Measurements from ENCODE around the gene NEO1. TPM values are rescaled to one million over a fixed set of nuclear protein-coding genes. Genes with fewer than 3 reads are reported as not detected.

Gene NEO1
- total and polyA plus RNA-seq, 11 donors: 4.4 to 31.5 (median 11.9) TPM

DNA sequence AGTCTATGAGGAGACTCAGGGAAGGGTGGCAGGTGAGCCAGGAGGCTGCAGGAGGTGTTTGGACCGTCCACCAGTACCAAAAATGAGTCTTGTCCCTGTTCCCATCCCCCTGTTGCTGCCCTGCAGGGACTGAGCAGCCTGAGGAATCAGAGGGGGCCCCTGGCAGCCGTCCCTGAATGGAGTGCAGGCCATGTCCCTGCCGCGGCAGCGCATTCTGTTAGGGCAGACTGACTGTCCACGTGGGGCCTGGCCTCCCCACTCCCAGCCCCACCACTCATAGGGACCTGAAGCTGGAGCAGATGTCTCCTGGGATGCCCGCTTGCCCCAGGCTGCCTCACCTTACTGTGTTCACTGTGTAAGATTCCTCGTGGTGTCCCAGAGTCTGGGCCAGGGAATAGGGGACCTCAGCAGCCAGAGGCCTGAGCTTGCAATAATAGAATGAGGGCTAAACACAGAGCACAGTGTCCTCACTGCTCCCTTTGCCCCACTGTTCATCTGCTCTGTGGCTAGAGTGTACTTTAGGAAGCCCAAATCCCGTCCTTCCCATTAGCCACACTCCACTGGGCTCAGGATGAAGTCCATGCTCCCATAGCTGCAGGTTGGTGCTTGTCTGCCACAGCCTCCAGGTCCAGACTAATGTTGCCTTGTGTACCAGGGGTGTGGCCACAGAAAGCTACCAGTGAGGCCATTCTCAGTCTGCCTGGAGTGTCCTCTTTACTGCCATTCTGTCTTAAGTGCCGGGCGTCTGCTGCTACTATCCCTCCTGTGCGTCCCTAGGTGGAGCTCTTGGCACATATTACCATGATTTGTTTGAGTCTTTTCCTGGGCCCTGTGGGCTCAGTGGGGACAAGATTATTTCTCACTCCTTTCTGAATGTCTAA lies 253.3 kb downstream of the NEO1 start:
- peaks cover 0 to 35% (median 23%) of the 10 kb centered on the region in 9 donors for H3K36me3 ChIP-seq
- no peak overlapping the region for H3K27ac ChIP-seq
- TF ChIP-seq, protein P1, sequence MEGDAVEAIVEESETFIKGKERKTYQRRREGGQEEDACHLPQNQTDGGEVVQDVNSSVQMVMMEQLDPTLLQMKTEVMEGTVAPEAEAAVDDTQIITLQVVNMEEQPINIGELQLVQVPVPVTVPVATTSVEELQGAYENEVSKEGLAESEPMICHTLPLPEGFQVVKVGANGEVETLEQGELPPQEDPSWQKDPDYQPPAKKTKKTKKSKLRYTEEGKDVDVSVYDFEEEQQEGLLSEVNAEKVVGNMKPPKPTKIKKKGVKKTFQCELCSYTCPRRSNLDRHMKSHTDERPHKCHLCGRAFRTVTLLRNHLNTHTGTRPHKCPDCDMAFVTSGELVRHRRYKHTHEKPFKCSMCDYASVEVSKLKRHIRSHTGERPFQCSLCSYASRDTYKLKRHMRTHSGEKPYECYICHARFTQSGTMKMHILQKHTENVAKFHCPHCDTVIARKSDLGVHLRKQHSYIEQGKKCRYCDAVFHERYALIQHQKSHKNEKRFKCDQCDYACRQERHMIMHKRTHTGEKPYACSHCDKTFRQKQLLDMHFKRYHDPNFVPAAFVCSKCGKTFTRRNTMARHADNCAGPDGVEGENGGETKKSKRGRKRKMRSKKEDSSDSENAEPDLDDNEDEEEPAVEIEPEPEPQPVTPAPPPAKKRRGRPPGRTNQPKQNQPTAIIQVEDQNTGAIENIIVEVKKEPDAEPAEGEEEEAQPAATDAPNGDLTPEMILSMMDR (IDR thresholded peaks at IDR 0.05): peak; percentile 24 to 64 (median 58)
- TF ChIP-seq POLR2A (IDR thresholded peaks at IDR 0.05): no peak
- DNase-seq (peak in 4 of 5 donors; percentile 39 to 53 (median 48)), ATAC-seq (peak; percentile 72 to 93 (median 86))
- intact Hi-C loops (cut with DNase I): loop anchor here in 9 of 10 donors (1.0 to 10.0 kb wide), 14 partner anchors 82 to 399 kb away; partner anchors contain the start of gene NPTN (in 2 of the 9)
- WGBS, 4 donors: 67 to 77% (median 75%) methylated on average over 9 to 12 of the region's 12 CpGs
- H3K4me1 ChIP-seq: peaks cover 0 to 20% (median 0%) of the 10 kb centered on the region in 12 donors
- H3K4me3 ChIP-seq: no peak overlapping the region
- no peaks in the 10 kb centered on the region for H3K9me3 ChIP-seq
- H3K27me3 ChIP-seq: no peaks in the 10 kb centered on the region

DNA sequence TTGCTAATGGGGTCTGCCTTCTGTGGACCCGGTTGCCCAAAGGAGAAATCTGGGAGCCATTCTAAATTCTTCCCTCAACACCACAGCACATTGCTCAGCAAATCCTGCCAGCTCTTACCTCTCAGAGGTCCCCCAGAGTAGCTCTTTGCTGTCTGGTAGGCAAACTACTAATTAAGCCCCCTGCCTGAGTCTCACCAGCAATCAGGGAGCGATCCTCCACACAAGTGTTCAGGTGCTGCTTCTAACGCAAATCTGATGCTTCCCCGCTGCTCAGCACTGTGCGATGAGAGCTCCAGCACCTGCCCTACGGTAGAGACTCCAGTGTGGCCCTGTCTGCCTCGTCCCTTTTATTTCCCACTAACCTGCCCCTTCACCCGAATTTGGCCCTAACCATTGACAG lies 256.0 kb downstream of the NEO1 start:
- no peak for TF ChIP-seq POLR2A (IDR thresholded peaks at IDR 0.05)
- TF ChIP-seq, protein P1 (IDR thresholded peaks at IDR 0.05): no peak
- no peak for DNase-seq
- peaks cover 0 to 12% (median 0%) of the 10 kb centered on the region in 12 donors for H3K4me1 ChIP-seq
- no peaks in the 10 kb centered on the region for H3K9me3 ChIP-seq
- intact Hi-C loops (cut with DNase I): loop anchor here in 9 of 10 donors (5.0 to 10.0 kb wide), 13 partner anchors 79 to 396 kb away; partner anchors contain the start of gene NPTN (in 2 of the 9)
- 92 to 95% (median 93%) methylated on average over 8 of the region's 8 CpGs for WGBS, 4 donors
- H3K4me3 ChIP-seq: no peak overlapping the region
- H3K27me3 ChIP-seq: no peaks in the 10 kb centered on the region
- no peak for ATAC-seq
- peaks cover 0 to 9% (median 0%) of the 10 kb centered on the region in 9 donors for H3K36me3 ChIP-seq
- no peak overlapping the region for H3K27ac ChIP-seq

DNA sequence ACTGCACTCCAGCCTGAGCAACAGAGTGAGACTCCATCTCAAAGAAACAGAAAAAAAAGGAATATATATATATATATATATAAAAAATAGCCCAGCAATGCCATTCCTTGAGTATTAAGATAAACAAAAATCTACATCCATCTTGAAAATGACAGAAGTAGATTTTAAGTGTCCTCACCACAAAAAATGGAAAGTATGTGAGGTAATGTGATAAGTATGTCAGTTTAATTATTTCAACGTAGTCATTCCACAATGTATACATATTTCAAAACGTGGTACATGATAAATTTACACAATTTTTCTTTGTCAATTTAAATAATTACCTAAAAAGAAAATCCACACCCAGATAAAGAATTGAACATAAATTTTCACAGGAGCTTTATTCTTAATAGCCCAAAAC lies 261.6 kb downstream of the NEO1 start:
- no peak for DNase-seq
- no peak overlapping the region for H3K4me3 ChIP-seq
- no peaks in the 10 kb centered on the region for H3K9me3 ChIP-seq
- H3K36me3 ChIP-seq: no peaks in the 10 kb centered on the region
- no peak for ATAC-seq
- no peak overlapping the region for H3K27ac ChIP-seq
- intact Hi-C loops (cut with DNase I): loop anchor here in 2 of 10 donors (10.0 kb wide), 2 partner anchors 51 to 231 kb away; partner anchors contain the start of gene HCN4 (in 1 of the 2)
- TF ChIP-seq POLR2A (IDR thresholded peaks at IDR 0.05): no peak
- WGBS, 4 donors: 65 to 77% (median 67%) methylated on average over 2 of the region's 2 CpGs
- H3K4me1 ChIP-seq: peaks cover 0 to 3% (median 0%) of the 10 kb centered on the region in 12 donors
- peaks cover 0 to 5% (median 1%) of the 10 kb centered on the region in 9 donors for H3K27me3 ChIP-seq

DNA sequence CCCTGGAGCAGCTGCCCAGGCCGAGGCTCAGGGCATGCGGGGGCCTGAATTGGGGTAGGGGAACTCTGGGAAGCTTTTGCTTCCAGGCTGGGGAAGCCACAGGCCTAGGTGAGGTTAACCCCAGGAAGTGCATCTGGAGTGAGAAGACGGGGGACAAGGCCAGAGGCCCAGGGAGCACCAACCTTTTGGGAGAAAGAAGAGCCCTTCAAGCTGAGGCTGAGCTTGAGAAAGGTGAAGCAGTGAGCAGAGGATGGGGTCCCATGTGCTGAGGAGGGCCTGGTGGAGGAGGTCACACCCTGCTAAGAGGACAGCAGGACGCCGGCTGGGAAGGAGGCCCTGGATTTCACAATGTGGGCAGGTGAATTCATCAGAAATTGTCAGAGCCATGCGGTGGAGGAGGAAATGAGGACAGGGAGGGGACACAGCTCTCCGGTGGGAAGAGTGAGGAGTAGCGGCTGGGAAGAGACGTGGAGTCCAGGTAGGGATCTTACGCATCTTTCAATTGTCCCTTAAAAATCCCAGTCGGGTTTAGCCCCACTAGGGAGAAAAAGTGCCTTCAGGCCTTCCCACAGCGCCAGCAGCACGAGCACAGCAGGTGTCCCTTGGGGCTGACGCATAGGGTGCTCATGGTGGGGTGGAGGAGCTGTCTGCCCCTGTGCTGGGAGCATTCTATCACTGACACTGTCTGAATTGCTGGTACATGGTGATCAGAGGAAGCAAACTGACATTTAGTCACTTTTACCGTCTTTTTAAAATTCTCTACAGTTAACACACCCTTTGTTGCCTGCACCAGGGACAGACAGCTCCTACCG lies 265.6 kb downstream of the NEO1 start:
- H3K27ac ChIP-seq: no peak overlapping the region
- no peaks in the 10 kb centered on the region for H3K9me3 ChIP-seq
- ATAC-seq (no peak), DNase-seq (no peak)
- no peak overlapping the region for H3K4me3 ChIP-seq
- 77 to 88% (median 80%) methylated on average over 16 of the region's 16 CpGs for WGBS, 4 donors
- peaks cover 0 to 6% (median 0%) of the 10 kb centered on the region in 12 donors for H3K4me1 ChIP-seq
- H3K27me3 ChIP-seq: peaks cover 0 to 25% (median 9%) of the 10 kb centered on the region in 9 donors
- TF ChIP-seq, protein P1 (IDR thresholded peaks at IDR 0.05): no peak
- TF ChIP-seq POLR2A (IDR thresholded peaks at IDR 0.05): no peak
- H3K36me3 ChIP-seq: peaks cover 0 to 4% (median 0%) of the 10 kb centered on the region in 9 donors
- intact Hi-C loops (cut with DNase I): loop anchor here in 2 of 10 donors (10.0 kb wide), 2 partner anchors 47 to 227 kb away; partner anchors contain the start of gene HCN4 (in 1 of the 2)
